Choroid plexus epithelial cell (primary cell): ENCODE results near the gene IL19.

Experiments used
- DNase-seq: peaks from one replicate; pipeline ENCODE4 v3.0.0-alpha.2; 2010; ENCODE audit warnings: low read depth
- H3K4me3 ChIP-seq: 2 replicates; pipeline ENCODE4 v1.5.1; 2011; ENCODE audit warnings: low read depth, mild to moderate bottlenecking, control low read depth, low read length, moderate library complexity
- CTCF ChIP-seq: conservative IDR thresholded peaks from 2 replicates; pipeline ENCODE4 v1.5.1; 2011; ENCODE audit warnings: low read depth, mild to moderate bottlenecking, control low read depth, inconsistent platforms, low read length, moderate library complexity

Gene IL19

GRCh38 chr1:206786212-206786886 is 15.8 kb downstream of the IL19 start:
- no peak overlapping the region for H3K4me3 ChIP-seq
- TF ChIP-seq CTCF: no peak
- DNase-seq: no peak

GRCh38 chr1:206787891-206788290 is 17.3 kb downstream of the IL19 start:
- no peak for DNase-seq
- no peak for TF ChIP-seq CTCF

GRCh38 chr1:206788487-206789050 is 18.0 kb downstream of the IL19 start:
- no peak for TF ChIP-seq CTCF
- no peak for DNase-seq
- H3K4me3 ChIP-seq: no peak overlapping the region

More at GRCh38 chr1:206787891-206788290, 17.3 kb downstream of the IL19 start:
- no peak overlapping the region for H3K4me3 ChIP-seq

- H3K4me3 ChIP-seq: no peak overlapping the region
- no peak for TF ChIP-seq CTCF
- DNase-seq: no peak
These were observed 20.1 kb downstream of the IL19 start for GRCh38 chr1:206790502-206791250.

- H3K4me3 ChIP-seq: no peak overlapping the region
- DNase-seq: no peak
- TF ChIP-seq CTCF: no peak
These were observed 22.5 kb downstream of the IL19 start for GRCh38 chr1:206792939-206793607.

GRCh38 chr1:206793620-206794019 is 23.0 kb downstream of the IL19 start:
- H3K4me3 ChIP-seq: no peak overlapping the region
- TF ChIP-seq CTCF: no peak
- no peak for DNase-seq
